Activated CD4-positive, alpha-beta T cell treated with anti-CD3 and anti-CD28 coated beads, Interleukin-2, amount 10 ng/mL, durations not matched to agents 24 days and 14 days (primary cell): ENCODE measurements around the gene ARHGAP22. TPM values are rescaled to one million over a fixed set of nuclear protein-coding genes. Genes with fewer than 3 reads are reported as not detected.

Experiments
- DNase-seq: peaks from one replicate; pipeline ENCODE4 v3.0.0; 2022
- H3K27ac Mint-ChIP-seq: one replicate; pipeline ENCODE4 v1.8.0; 2022; ENCODE audit warnings: mild to moderate bottlenecking, mixed read lengths
- H3K27me3 Mint-ChIP-seq: one replicate; pipeline ENCODE4 v1.8.0; 2022; ENCODE audit warnings: mixed read lengths
- H3K36me3 Mint-ChIP-seq: one replicate; pipeline ENCODE4 v1.8.0; 2022; ENCODE audit warnings: low read depth, mild to moderate bottlenecking, mixed read lengths
- H3K4me1 Mint-ChIP-seq: one replicate; pipeline ENCODE4 v1.8.0; 2021; ENCODE audit warnings: mixed read lengths
- H3K4me3 Mint-ChIP-seq: one replicate; pipeline ENCODE4 v1.8.0; 2022; ENCODE audit warnings: mild to moderate bottlenecking, moderate library complexity, mixed read lengths
- H3K9me3 Mint-ChIP-seq: one replicate; pipeline ENCODE4 v1.8.0; 2021; ENCODE audit warnings: mixed read lengths
- intact Hi-C: fragments of 100-400 bp; cut with micrococcal nuclease; formaldehyde crosslinking; loops from one replicate; pipeline ENCODE4 v1.15.1; 2023
- total RNA-seq: library from RNA; stranded (reverse); gene quantifications from 2 replicates; pipeline ENCODE4 v1.2.3, GENCODE V29; 2022

Gene ARHGAP22
- total RNA-seq, 1 donor from 2014 or later = not detected

DNA sequence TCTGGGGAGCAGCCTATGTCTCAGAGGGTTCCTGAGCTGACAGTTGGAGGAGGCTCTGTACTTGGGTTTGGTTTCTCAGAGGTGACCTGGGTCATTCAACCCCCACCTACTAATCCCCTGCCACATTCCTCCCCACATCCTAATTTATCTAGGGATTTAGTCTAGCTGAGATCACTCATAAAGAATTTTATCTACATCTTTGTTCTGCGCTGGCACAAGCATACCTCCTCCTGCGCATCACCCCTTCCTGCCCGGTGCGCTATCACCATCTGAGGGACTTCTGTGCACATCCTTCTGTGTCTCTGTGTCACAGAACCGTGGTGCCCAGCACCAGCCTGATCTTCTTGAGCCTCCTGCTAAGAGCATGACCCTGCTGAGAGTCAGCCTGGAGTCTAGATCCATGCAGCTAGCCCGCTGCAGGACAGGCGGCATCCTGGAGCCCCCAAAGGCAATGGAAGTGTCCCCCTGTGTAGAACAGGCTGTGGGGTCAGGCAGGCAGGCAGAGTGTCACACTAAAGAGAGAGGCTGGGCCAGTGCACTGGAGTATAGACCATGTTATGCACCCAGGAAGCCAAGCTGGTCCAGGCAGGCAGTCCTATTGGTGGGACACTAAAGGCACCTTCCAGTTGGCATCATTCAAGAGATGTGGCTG, 63.6 kb downstream of the ARHGAP22 start:
- Mint-ChIP-seq H3K27ac (no peak overlapping the region), H3K36me3 (no peaks in the 10 kb centered on the region)

DNA sequence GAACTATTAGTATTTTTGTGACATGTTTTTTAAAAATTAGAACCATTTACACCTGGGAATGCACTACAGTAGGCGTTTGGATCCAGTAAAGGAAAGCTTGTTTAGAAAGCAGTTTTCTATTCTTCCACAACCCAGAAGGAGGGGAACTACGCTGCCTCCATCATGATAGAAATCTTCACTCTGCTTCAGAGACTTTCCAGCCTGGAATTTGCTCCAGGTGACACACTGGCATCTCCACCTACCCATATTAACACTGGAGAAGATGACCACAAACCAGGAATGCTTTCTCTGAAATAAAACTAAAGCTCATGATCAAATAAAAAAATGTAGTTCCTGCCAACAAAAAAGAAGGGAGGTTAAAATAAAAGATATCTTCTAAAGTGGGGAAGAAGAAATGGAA, 66.3 kb downstream of the ARHGAP22 start:
- H3K27ac Mint-ChIP-seq = no peak overlapping the region
- peaks cover 2% of the 10 kb centered on the region for H3K27me3 Mint-ChIP-seq
- no peaks in the 10 kb centered on the region for H3K9me3 Mint-ChIP-seq
- intact Hi-C loops = no loop called here
- DNase-seq = no peak
- no peak overlapping the region for H3K4me3 Mint-ChIP-seq
- no peaks in the 10 kb centered on the region for H3K36me3 Mint-ChIP-seq
- H3K4me1 Mint-ChIP-seq = no peaks in the 10 kb centered on the region

More for the DNA sequence above, 63.6 kb downstream of the ARHGAP22 start:
- Mint-ChIP-seq H3K4me3 (no peak overlapping the region), H3K4me1 (no peaks in the 10 kb centered on the region), H3K27me3 (peaks cover 2% of the 10 kb centered on the region), H3K9me3 (no peaks in the 10 kb centered on the region)
- DNase-seq = no peak
- intact Hi-C loops = no loop called here

- DNase-seq = no peak
- Mint-ChIP-seq H3K4me1 (no peaks in the 10 kb centered on the region), H3K27me3 (peaks cover 2% of the 10 kb centered on the region), H3K4me3 (no peak overlapping the region), H3K36me3 (no peaks in the 10 kb centered on the region), H3K9me3 (no peaks in the 10 kb centered on the region), H3K27ac (no peak overlapping the region)
- intact Hi-C loops = no loop called here
These were observed 67.7 kb downstream of the ARHGAP22 start for GRCh38 chr10:48536916-48537890.

DNA sequence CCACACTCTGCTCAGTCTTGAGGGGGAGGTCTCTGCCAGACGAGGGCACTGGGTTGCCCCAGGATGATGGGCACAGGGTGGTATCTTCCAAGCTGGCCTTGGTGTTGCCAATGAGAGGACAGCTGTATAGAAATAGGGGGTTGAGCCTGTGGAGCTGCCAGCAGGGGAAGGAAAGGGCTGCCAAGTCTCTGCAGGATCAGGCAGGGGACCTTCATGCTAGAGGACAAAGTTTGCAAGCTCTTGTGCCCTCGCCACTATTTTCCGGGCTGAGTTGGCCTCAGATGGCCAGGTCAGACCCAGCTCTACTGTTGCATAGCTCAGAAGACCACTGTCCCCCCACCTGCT, 68.7 kb downstream of the ARHGAP22 start:
- intact Hi-C loops = no loop called here
- no peaks in the 10 kb centered on the region for H3K36me3 Mint-ChIP-seq
- H3K27ac Mint-ChIP-seq = no peak overlapping the region
- peaks cover 2% of the 10 kb centered on the region for H3K27me3 Mint-ChIP-seq
- no peak for DNase-seq
- no peak overlapping the region for H3K4me3 Mint-ChIP-seq
- no peaks in the 10 kb centered on the region for H3K9me3 Mint-ChIP-seq
- H3K4me1 Mint-ChIP-seq = no peaks in the 10 kb centered on the region

DNA sequence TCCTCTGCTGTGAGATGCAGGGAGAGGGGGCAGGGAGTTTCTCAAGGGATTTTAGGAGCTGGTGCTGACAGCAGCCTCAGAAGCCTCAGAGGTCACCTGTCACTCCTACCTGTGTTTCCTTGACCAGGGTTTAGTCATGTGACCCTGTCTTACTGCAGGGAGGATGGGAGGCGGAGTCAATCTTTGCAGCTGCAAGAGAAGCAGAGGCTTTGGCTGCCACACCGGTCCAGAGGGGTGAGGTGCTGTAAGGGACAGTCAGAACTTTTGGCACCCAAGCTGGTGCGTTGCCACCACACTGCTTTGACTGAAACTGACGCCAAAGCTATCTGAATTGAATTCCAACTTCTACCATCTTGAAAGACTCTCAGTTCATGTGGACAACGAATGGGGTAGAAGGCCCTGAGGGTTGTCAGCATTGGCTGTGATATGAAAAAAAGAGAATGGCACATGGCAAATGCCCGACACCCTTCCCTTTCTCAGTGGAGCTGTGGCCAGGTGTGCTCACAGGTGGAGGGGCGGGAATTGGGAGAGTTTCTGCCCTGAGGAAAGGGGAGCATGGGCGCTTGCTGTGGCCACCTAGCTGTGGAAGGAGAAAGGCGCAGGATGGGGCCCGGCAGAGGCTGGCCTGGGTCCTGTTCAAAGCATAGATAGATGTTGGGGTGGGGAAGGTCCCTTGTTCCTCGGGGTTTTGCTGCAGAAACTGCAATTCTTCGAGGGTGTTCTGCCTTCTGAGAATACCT, 69.3 kb downstream of the ARHGAP22 start:
- Mint-ChIP-seq H3K27ac (no peak overlapping the region), H3K4me1 (no peaks in the 10 kb centered on the region), H3K36me3 (no peaks in the 10 kb centered on the region), H3K9me3 (no peaks in the 10 kb centered on the region), H3K4me3 (no peak overlapping the region), H3K27me3 (peaks cover 2% of the 10 kb centered on the region)
- no peak for DNase-seq
- intact Hi-C loops = no loop called here

GRCh38 chr10:48533951-48534720, 70.7 kb downstream of the ARHGAP22 start:
- H3K27me3 Mint-ChIP-seq = peaks cover 2% of the 10 kb centered on the region
- no peak for DNase-seq
- H3K4me3 Mint-ChIP-seq = no peak overlapping the region
- H3K9me3 Mint-ChIP-seq = no peaks in the 10 kb centered on the region
- H3K27ac Mint-ChIP-seq = no peak overlapping the region
- H3K36me3 Mint-ChIP-seq = no peaks in the 10 kb centered on the region
- no peaks in the 10 kb centered on the region for H3K4me1 Mint-ChIP-seq
- intact Hi-C loops = no loop called here

- intact Hi-C loops = no loop called here
- H3K36me3 Mint-ChIP-seq = no peaks in the 10 kb centered on the region
- no peaks in the 10 kb centered on the region for H3K4me1 Mint-ChIP-seq
- H3K27ac Mint-ChIP-seq = no peak overlapping the region
- H3K27me3 Mint-ChIP-seq = peaks cover 4% of the 10 kb centered on the region
- no peak for DNase-seq
- H3K9me3 Mint-ChIP-seq = no peaks in the 10 kb centered on the region
- H3K4me3 Mint-ChIP-seq = no peak overlapping the region
These were observed 71.3 kb downstream of the ARHGAP22 start for GRCh38 chr10:48533540-48533939.

DNA sequence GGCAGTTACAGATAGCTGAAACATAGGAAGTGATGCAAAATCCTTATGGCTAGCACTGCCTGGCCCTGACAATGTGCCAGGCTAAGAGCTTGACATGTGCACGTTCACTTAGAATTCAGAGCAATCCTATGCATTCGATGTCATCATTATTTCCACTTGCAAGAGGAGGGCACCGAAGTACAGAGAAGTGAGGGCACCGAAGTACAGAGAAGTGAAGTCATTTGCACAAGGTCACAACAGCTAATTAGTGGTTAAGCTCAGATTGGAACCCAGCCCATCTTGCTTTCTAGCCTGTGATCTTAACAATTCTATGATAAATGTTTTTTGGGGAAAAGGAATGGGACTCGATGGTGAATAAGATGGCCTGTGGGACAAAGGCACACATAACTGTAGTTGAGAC, 73.4 kb downstream of the ARHGAP22 start:
- Mint-ChIP-seq H3K4me1 (no peaks in the 10 kb centered on the region), H3K9me3 (no peaks in the 10 kb centered on the region), H3K36me3 (no peaks in the 10 kb centered on the region), H3K4me3 (no peak overlapping the region), H3K27ac (no peak overlapping the region), H3K27me3 (peaks cover 7% of the 10 kb centered on the region)
- intact Hi-C loops = no loop called here
- no peak for DNase-seq

GRCh38 chr10:48529331-48529730, 75.5 kb downstream of the ARHGAP22 start:
- Mint-ChIP-seq H3K4me1 (no peaks in the 10 kb centered on the region), H3K9me3 (no peaks in the 10 kb centered on the region)
- intact Hi-C loops = no loop called here

DNA sequence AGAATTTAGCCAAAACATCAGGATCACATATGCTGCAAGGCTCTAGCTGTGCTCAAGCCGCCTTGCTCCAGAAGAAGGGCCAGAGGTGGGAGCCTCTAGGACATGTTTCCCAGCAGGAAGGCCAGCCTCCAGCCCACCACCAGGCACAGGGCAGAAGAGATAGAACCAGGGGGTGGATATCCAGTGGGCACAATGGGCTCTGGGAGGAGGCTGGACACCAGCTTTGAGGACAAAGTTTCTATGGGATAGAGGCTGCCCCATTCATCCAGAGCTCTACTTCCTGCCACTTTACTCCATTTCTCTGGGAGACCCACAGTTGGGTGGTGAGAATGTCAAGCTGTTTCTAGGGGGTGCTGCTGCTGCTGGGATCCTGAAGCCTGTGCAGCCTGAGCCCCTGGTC, 77.1 kb downstream of the ARHGAP22 start:
- intact Hi-C loops = no loop called here
- H3K27me3 Mint-ChIP-seq = peaks cover 30% of the 10 kb centered on the region
- H3K27ac Mint-ChIP-seq = no peak overlapping the region
- H3K36me3 Mint-ChIP-seq = no peaks in the 10 kb centered on the region
- DNase-seq = no peak
- H3K9me3 Mint-ChIP-seq = no peaks in the 10 kb centered on the region
- H3K4me1 Mint-ChIP-seq = no peaks in the 10 kb centered on the region
- H3K4me3 Mint-ChIP-seq = no peak overlapping the region

More at GRCh38 chr10:48529331-48529730, 75.5 kb downstream of the ARHGAP22 start:
- H3K27me3 Mint-ChIP-seq = peaks cover 26% of the 10 kb centered on the region
- H3K27ac Mint-ChIP-seq = no peak overlapping the region
- no peak overlapping the region for H3K4me3 Mint-ChIP-seq
- DNase-seq = no peak
- H3K36me3 Mint-ChIP-seq = no peaks in the 10 kb centered on the region

GRCh38 chr10:48526846-48527505, 77.9 kb downstream of the ARHGAP22 start:
- Mint-ChIP-seq H3K9me3 (no peaks in the 10 kb centered on the region), H3K27ac (no peak overlapping the region), H3K4me1 (no peaks in the 10 kb centered on the region), H3K4me3 (no peak overlapping the region), H3K36me3 (no peaks in the 10 kb centered on the region), H3K27me3 (peaks cover 36% of the 10 kb centered on the region)
- DNase-seq = no peak
- intact Hi-C loops = no loop called here

DNA sequence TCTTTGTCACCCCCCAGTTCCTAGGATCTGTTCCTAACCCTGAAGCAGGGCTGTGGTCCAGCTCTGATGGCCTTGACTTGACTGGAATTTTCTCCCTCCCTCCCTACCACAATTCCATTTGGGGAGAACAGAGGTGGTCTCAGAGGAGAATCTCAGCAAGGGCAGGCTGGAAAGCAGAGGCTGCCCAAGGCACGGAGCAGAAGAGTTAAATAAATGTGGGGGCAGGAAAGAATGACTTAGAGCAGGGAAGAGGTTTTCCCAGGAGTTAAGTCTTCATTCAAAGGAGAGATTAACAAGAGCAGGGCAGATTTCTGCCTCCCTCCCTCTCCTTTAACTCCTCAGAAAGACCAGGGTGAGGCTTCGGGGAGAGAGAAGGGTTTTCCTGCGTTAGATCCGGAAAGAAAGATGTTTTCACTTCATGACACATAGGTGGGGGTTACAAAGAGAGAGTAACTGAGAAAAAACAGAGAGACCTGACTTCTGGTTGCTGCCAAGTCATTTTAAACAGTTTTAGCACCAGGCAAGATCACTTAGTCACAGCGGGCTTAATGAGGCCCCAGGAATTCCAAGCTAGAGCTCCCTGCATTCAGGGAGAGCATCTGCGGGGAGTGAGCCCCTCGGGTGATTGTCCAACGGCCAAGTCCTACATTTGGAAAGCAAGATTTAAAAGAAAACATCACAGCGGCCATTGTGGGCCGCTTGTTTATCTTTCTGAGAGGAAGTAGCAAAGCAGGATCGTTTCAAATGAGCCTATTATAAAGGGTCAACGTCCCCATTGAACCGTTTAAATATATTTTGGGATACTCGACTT, 78.7 kb downstream of the ARHGAP22 start:
- H3K36me3 Mint-ChIP-seq = no peaks in the 10 kb centered on the region
- H3K9me3 Mint-ChIP-seq = no peaks in the 10 kb centered on the region
- H3K4me1 Mint-ChIP-seq = no peaks in the 10 kb centered on the region
- DNase-seq = no peak
- H3K4me3 Mint-ChIP-seq = no peak overlapping the region
- no peak overlapping the region for H3K27ac Mint-ChIP-seq
- intact Hi-C loops = no loop called here
- peaks cover 43% of the 10 kb centered on the region for H3K27me3 Mint-ChIP-seq
